Amniotic epithelial cell (primary cell): ENCODE results near the gene RPP30.

Experiments used
- DNase-seq: peaks from one replicate; pipeline ENCODE4 v3.0.0-alpha.2; 2010; ENCODE audit warnings: low read depth

Gene RPP30

DNA sequence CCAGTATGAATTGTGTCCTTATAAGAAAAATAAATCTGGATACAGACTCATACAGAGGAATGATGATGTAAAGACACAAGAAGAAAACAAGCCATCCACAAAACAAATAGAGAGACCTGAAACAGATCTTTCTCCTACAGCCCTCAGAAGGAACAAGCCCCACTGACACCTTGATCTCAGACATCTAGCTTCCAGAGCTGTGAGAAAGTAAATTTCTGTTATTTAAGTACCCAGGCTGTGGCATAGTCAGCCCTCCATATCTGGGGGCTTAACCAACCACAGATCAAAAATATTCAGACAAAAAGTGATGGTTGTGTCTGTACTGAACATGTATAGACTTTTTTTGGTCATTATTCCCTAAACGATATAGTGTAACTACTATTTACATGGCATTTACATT is 73.0 kb downstream of the RPP30 start:
- DNase-seq: no peak

DNA sequence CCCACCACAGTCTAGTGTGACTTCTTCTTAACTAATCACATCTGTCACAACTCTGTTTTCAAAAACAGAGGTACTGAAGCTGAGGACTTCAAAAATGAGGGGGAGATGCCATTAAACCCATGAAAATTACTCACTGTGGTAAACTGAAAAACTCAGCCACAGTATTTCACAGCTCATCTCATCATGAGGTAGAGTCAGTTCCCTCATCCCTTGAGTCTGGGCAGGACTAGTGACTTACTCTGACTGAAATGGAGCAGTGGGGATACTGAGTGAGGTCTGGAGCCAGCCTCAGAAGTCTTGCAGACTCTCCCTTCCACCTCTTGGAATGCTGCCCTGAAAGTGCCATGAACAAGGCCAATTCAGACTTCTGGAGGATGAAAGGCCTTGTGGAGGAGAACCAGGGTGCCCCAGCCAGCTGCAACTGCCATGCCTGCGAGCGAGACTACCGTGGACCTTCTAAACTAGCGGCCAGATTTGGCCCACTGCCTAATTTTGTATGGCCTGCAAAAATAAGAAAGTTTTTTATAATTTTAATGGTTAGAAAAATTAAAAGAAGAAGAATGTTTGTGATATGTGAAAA is 73.8 kb downstream of the RPP30 start:
- DNase-seq: peak; percentile 55

DNA sequence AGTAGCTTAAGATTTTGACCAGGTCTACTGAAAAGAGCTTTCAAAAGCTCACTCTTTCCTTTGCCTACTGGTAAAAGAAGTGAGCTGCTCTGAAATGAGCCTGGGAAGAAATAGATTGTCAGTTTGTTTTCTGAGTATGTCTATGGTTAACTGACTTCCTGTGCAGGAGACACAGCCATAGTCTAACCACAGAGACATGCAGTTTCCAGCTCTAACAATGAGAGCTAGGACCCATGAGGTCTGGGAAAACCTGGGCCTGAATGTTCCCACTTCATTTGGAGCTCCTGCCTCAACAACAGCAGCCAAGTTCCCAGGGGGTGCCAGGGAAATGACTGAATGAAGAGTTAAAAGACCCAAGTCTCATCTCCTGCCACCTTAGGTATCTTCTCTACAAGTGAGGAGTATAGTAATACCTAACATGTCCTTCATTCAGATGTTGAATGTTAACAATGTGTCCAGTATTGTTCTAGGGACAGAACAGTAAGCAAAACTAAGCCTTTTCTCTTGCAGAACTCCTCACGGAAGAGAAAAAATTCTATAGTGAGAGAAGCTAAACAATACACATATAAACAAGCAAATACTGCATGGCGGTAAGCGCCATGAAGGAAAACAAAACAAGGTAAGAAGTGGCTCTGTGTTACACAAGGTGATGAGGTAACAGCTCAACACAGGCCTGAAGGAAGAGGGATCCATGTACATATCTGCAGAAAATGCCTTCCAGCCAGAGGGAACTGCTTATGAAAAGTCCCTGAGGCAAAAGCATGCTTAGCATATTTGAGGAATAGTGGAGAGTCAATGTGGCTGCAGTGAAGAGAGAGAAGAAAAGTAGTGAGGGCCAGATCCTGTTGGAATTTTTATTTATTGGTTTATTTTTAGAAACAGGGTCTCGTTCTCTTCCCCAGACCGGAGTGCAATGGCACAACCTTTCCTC is 75.5 kb downstream of the RPP30 start:
- no peak for DNase-seq
